GM19099 (cell line): ENCODE measurements around the gene BMPR1B.

Experiments
- POLR2A ChIP-seq: IDR thresholded peaks from 3 replicates; pipeline ENCODE4 v1.6.1; 2011; ENCODE audit warnings: low read depth; ENCODE audit not compliant: insufficient read length; ENCODE audit errors: extremely low read depth

The BMPR1B gene

DNA sequence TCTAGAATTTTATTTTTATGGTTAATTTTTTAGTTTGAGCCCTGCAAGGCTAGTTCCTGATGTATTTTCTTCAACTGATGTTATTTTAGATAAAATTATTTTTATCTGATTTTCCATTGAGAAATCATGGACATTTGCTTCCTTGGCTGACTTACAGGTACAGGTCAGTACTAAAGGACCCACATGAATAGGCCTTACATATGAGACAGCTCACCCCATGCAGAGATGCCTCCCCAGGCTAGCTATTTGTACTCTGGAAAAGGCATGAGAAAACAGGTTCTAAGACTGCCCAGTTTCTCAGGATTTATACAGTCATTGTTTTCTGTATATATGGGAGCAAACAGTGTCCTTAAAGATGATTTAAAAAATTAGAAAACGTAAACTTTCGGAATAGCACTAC, 255.5 kb downstream of the BMPR1B start:
- no peak for TF ChIP-seq POLR2A

DNA sequence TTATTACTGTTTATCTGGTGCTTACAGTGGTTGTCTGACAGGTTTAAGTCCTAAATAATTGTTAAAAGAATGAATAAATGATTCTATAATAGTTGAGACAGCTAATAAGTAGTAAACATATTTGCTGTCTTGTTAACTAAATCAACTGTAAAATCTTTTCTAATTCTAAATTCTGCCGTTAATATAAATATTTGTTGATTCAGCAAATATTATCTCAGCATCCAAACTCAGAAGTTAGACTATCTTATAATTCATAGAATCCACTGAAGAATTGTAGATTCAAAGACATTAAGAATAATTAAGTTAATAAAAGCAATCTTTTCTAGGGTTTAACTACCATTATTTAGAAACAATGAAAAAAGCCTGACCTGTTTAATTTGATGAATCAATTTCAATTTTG, 256.3 kb downstream of the BMPR1B start:
- TF ChIP-seq POLR2A = no peak

DNA sequence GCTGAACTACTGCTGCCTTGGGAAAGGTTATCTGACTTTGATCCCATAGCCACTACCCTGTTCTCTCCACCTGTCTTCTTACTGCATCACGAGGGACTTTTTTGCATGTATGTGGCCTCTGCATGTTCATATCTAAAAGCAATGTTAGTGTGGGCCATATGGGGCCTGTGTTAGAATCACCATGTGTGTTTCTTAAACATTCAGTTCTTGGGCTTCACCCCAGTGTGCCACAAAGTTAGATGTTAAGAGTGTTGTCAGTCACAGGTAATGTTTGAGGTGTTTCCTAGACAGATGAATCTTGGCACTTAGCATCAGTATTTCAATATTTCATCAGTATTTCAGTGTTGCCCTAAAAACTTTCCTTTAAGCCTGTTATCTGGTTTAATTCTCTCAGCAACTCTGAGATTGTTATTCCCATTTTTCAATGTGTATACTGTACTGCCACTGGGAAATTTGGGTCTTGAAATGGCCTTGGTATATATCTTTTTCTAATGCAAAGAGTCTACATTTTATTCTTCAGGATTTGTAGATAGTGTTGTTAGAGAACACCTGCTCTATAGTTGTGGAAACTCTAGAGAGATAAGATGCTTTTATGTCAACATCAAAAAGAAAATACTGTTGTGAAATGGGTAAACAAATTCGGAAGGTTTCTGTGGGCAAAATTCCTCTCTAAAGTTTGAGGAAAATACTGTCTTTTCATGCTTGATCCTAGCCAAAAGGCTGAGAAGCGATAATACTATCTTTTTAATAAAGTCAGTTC, 259.7 kb downstream of the BMPR1B start:
- TF ChIP-seq POLR2A = no peak

DNA sequence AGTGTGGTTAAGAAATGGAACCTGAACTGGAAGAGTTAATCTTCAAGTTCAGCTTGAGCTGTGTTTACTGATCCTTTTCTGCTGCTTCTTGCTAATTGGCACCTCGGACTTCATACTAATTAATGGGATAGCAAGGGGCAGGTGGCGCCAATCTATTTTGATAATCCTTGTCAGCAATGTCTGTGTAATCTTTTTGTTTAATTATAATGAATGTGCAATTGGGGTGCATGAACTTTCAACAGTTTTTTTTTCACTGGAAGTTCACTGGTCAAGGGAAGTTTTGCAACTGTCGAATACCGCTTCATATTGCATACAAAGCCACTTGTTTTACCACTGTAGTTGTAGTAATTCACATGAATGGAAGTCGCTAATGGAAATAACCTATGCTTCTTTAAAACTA, 261.0 kb downstream of the BMPR1B start:
- TF ChIP-seq POLR2A = no peak

DNA sequence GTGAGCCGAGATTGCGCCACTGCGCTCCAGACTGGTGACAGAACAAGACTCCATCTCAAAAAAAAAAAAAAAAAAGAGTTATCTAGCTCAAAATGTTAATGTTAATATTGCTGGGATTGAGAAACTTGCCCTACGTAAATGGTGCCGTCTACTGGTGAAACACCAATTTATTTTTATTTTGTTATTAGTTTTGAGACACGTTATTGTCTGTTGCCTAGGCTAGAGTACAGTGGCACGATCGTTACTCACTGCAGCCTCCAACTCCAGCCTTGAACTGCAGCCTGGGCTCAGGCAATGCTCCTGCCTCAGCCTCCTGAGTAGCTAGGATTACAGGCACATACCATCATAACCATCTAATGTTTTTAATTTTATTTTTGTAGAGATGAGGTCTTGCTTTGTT, 262.8 kb downstream of the BMPR1B start:
- TF ChIP-seq POLR2A = no peak

DNA sequence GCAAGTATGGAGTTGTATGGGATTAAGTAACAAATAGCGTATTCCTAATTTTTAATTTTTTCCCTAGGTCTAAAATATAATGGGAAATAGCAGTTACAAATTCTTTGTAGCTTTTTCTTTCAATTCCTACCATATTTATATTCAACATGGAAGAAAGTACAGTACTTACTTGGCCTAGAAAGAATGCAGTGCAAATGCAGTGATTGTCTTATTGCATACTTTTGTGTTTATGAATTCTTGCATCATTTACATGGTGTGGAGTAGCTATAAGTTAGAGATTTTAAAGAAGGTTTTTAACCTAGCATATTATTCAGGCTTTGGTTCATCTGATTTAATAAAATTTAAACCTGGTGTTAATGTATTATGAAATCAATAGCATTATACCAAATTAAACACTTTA, 263.3 kb downstream of the BMPR1B start:
- TF ChIP-seq POLR2A = no peak

DNA sequence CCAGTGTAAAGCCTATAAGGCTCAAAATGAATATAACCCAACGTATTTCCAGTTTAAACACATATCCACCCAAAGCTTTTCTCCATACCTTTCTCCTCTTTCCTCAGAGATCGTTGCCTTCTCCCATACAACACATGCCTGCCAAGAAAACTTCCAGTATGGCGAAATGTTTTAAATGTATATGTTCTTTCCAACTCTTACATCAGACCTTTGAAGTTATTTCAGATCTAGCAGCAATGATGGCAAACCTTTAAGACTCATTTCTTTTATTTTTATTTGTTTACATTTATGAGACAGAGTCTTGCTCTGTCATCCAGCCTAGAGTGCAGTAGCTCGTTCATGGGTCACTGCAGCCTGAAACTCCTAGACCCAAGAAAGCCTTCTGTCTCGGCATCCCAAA, 265.4 kb downstream of the BMPR1B start:
- TF ChIP-seq POLR2A = no peak

DNA sequence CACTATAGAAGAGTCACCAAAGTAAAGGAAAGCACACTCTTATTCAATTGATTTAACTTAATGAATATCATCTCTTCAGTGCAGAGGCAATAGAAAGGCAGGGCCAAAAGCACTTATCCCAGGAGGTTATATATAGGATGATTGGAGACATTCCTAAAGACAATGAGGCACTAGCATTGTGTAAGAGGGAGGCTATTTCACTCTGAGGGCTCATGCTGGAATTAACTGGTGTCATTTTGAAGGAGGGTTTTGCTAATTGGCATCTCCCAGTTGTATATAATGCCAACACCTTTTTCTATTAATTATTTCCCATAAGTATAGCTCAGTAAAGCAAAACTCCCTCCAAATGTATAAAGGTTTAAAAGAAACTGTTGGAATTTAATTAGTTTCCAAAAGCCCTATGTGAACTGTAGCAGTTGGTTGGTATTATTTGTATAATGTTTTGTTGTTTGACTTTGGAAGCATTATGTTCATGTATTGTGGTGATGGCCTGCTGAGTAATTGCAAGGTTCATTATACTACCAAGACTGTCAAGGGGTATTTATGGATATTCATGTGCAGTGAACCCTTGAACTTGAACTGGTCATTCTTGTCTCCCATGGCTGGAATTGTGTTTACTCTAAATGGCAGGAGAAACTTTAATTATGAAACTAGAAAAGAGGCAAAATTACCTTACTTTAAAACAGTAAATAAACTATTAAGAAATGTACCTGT, 270.3 kb downstream of the BMPR1B start:
- no peak for TF ChIP-seq POLR2A

DNA sequence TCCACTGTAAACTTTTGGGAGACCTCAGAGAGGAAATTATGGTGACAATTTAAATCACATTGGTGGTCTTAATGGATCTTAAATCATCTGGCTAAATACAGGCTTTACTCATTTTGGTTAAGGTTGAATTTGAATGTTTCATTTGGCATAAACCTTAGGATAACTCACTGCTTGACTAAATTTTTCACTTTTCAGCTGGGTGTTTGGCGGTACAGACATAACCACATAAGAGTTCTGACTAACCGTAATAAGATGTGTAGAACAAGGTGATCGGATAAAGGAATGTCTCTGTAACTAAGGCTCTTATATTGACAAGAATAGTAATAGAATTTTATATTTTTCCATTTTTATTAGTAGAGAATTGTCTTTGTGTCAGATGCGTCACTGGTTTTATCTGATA, 281.0 kb downstream of the BMPR1B start:
- TF ChIP-seq POLR2A = no peak

DNA sequence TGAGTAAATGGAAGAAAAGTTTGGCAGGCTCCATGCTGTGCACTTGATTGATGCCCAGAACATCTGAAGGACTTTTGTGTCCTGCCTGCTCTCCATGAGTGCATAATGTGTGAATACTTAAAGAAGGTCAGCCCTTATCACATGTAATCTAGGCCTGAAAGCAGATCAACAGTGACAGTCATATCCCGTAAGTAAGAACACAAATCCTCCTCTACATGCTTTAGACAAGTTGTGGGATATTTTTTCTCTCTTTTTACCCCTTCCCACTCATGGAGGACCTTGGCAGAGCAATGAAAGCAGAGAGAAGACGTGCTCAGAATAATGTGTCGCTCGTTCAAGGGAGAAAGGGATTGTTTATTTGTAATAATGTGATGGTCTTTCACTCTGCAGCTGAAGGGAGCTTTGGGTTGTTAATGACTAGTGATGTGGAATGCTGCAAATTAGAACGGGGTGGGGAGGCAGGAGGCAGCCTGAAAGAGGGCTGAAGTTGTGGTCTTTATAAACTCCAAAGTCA, 286.6 kb downstream of the BMPR1B start:
- TF ChIP-seq POLR2A = no peak

DNA sequence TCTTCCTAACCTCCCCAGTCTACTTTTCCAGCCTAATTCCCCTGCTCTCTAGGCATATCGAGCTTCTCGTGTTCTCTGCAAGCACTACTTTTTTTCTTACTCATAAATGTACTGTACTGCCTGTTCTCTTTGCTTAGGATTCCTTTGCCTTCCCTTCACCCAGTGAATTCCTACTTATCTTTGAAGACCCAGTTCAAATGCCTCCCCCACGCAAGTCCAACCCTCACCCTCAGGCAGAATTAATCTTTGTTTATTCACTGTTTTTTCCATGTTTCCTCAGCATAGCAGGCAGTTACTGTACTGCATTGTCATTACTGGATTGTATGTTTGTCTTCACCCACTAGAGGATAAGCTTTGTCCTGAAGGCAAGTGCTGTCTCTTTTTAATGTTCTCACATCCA, 287.7 kb downstream of the BMPR1B start:
- TF ChIP-seq POLR2A = no peak

DNA sequence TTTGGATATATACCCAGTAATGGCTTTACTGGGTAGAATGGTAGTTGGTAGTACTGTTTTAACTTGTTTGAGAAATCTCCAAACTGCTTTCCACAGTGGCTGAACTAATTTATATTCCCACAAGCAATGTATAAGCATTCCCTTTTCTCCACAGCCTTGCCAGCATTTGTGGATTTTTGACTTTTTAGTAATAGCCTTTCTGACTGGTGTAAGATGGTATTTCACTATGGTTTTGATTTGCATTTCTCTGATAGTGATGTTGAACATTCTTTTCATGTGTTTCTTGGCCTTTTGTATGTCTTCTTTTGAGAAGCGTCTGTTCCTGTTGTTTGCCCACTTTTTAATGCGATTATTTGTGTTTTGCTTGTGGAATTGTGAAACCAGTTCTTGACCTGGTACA, 290.5 kb downstream of the BMPR1B start:
- TF ChIP-seq POLR2A = no peak

DNA sequence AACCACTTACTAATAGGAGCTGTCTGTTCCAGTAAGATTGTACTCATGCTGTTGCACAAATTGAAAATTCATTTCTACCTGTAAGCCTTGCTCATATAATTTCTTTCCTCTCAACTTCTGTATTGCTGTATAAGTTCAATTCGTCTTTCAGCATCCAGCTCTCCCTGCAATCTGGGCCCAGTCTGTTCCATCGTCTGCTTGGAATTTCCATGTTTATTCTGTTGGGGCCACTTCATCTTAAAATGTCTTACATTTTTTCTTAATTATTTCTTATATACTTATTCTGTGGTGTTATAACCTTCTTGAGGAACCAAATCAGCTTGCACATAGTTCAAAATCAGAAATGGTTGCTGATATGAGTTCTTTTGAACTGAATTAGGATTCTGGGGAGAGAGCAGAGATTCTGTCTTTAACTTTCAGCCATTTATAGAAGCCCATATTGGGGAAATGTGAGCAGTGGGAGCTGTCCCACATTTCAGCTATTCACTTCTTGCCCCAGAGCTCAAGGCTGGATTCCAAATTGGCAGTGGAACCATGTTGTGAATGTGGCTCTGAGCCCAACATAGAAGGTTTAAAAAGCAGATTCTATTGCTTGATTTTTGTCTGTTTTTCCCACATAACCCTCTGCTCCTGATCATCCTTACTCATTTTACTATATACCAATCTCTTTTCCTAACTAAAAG, 291.9 kb downstream of the BMPR1B start:
- TF ChIP-seq POLR2A = no peak

DNA sequence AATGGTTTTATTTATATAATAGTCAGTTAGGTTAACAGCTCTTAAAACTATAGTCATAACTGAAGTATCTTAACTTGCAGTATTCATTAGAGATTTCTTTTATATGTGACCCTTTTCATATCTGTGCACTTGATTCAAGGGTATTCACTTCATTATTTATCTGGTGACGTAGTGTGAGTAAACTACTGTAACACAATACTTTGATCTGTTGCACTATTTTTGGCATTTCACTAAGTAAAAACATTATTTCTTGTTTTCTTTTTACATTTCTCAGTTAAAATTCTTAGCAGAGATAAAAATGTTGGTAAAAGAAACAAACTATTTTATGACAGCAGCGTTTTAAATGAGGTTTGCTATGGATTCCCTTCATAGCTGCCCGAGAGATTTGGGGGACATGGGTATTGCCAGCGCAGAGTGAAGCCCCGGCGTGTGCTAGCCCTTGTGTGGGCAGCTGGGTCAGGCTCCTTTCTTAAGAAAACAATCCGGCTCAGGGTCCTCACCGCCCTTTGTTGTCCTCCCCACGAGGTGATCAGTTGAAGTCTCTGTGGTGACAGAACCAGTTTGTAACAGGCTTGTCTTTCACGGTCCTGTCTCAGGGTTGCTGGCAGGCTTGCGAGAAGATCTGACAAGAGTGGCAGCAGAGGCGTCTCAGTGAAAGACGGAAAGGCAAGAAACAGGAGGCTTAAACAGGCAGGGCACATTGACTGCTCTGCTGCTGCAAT, 293.4 kb downstream of the BMPR1B start:
- TF ChIP-seq POLR2A = no peak

DNA sequence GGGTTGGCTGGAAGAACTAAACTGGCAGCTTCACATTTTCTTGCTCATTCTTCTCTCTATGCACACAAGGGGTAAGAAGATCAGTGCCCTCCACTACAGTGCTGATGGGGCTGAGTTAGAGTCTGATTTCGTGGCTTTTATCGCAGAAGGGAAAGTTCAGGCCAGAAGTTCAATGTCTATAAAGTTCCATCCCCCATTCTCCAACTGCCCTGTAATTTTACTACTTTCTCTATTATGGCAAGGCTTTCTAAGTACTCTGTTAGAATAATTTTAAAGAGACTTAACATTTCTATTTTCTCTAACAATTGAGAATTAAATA, 293.9 kb downstream of the BMPR1B start:
- TF ChIP-seq POLR2A = no peak

DNA sequence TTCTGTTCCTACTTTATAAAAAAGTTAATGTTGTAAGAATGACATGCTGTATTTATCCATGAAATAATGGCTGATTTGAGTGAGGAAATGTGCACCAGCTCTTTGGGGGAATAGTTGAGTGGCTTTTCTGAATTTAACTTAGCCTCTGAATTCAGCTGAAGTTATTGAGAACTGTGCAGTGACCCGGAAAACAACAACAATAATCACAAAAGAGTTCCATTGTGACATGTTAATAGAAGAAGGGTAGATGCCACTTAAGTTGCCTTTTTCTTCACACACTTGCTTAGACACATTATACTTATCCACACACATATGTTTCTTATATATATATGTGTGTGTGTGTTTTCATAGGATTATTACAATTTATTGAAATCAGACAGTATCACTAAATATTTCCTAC, 301.2 kb downstream of the BMPR1B start:
- TF ChIP-seq POLR2A = no peak

DNA sequence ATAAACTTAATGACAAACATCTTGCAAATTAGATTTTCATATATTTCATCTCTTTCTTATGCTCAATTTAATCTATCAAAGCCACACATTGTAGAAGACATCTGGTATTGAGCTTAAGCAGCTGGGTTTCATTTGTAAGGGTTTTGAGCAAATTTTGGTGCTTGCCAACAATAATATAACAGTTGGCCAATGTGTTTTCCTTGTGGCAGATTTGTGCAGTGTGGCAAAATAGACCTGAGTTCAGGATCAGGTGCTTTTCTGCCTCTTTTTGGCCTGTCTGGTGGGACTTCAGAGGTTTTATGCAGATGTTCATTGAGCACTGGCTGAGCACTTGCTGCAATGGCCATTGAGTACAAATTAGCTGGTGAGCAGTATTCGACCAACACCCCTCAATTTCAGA, 301.9 kb downstream of the BMPR1B start:
- TF ChIP-seq POLR2A = no peak
